PC-3 (cell line): ENCODE measurements around the gene MPI. TPM values are rescaled to one million over a fixed set of nuclear protein-coding genes. Genes with fewer than 3 reads are reported as not detected.
"Not testable (repeated sequence)": the region's sequence is repeated elsewhere in the genome, so short reads cannot be mapped to it uniquely, and the experiment has no call there.

ENCODE experiments used
- ATAC-seq: fragments of 200-7000 bp; cut with Tn5 transposase; 2 replicates; pipeline ENCODE4 v1.9.1; 2020; ENCODE audit warnings: mild to moderate bottlenecking, moderate library complexity
- BruUV-seq: library from RNA; stranded (reverse); fragments of 400-500 nt; replicated peaks from 2 replicates; lab custom pipeline; 2021; lab: Mats Ljungman, UMichigan
- CTCF ChIA-PET: fragments of 300-600 bp; sonication (Branson Sonifier 250); formaldehyde crosslinking; loops from one replicate; lab custom pipeline; 2022; ENCODE audit warnings: antibody characterized with exemption; lab: Charles Lee
- POLR2A ChIA-PET: fragments of 300-600 bp; sonication (Branson Sonifier 250); formaldehyde crosslinking; loops from one replicate; lab custom pipeline; 2022; ENCODE audit warnings: antibody characterized with exemption; ENCODE audit not compliant: unreplicated experiment; lab: Charles Lee
- DNase-seq: peaks from one replicate; pipeline ENCODE4 v3.0.0-alpha.2; 2015
- H2AFZ ChIP-seq: fragments of 300-600 bp; sonication (generic); 2 replicates; pipeline ENCODE4 v1.6.0; 2016; ENCODE audit warnings: antibody characterized with exemption, low read length
- H3F3A ChIP-seq: fragments of 300-600 bp; sonication (generic); one replicate; pipeline ENCODE4 v1.6.0; 2017; ENCODE audit warnings: antibody characterized with exemption, low read length, control low read depth, mild to moderate bottlenecking; ENCODE audit not compliant: unreplicated experiment
- H3K27ac ChIP-seq: fragments of 300-600 bp; sonication (generic); 2 replicates; pipeline ENCODE4 v1.5.1; 2016; ENCODE audit warnings: mild to moderate bottlenecking, low read length
- H3K27me3 ChIP-seq: fragments of 300-600 bp; sonication (generic); 2 replicates; pipeline ENCODE4 v1.6.1; 2016; ENCODE audit warnings: low read length, mixed read lengths
- H3K36me3 ChIP-seq: fragments of 300-600 bp; sonication (generic); 2 replicates; pipeline ENCODE4 v1.6.1; 2016; ENCODE audit warnings: low read depth, mixed run types, low read length, mixed read lengths
- H3K4me1 ChIP-seq: fragments of 300-600 bp; sonication (generic); 2 replicates; pipeline ENCODE4 v1.5.1; 2016; ENCODE audit warnings: low read length; ENCODE audit not compliant: insufficient read depth
- H3K4me2 ChIP-seq: fragments of 300-600 bp; sonication (generic); 2 replicates; pipeline ENCODE4 v1.6.0; 2016; ENCODE audit warnings: low read length
- H3K4me3 ChIP-seq: fragments of 300-600 bp; sonication (generic); 2 replicates; pipeline ENCODE4 v1.5.1; 2016; ENCODE audit warnings: mild to moderate bottlenecking, low read length, mixed read lengths
- H3K79me2 ChIP-seq: fragments of 300-600 bp; sonication (generic); 2 replicates; pipeline ENCODE4 v1.6.1; 2017; ENCODE audit warnings: low read length, mixed read lengths
- H3K9ac ChIP-seq: fragments of 300-600 bp; sonication (generic); 2 replicates; pipeline ENCODE4 v1.6.0; 2016; ENCODE audit warnings: mild to moderate bottlenecking, low read length
- H3K9me2 ChIP-seq: fragments of 300-600 bp; sonication (generic); replicated peaks from 2 replicates; pipeline ENCODE4 v1.6.1; 2016; ENCODE audit warnings: mixed run types, low read length, mixed read lengths
- H3K9me3 ChIP-seq: fragments of 300-600 bp; sonication (generic); 2 replicates; pipeline ENCODE4 v1.6.1; 2016; ENCODE audit warnings: low read length, mixed read lengths
- H4K20me1 ChIP-seq: fragments of 300-600 bp; sonication (generic); 2 replicates; pipeline ENCODE4 v1.6.1; 2016; ENCODE audit warnings: low read length, mixed read lengths
- CTCF ChIP-seq: fragments of 300-600 bp; sonication (generic); conservative IDR thresholded peaks from 2 replicates; pipeline ENCODE4 v1.5.1; 2017; ENCODE audit warnings: antibody characterized with exemption, low read depth, mild to moderate bottlenecking, low read length
- EZH2 ChIP-seq: fragments of 300-600 bp; sonication (generic); IDR thresholded peaks from one replicate; pipeline ENCODE4 v1.6.1; 2017; ENCODE audit warnings: antibody characterized with exemption, mild to moderate bottlenecking, low read length; ENCODE audit not compliant: unreplicated experiment
- EZH2phosphoT487 ChIP-seq: fragments of 300-600 bp; sonication (generic); IDR thresholded peaks from 2 replicates; pipeline ENCODE4 v1.6.1; 2018; ENCODE audit warnings: mild to moderate bottlenecking, antibody characterized with exemption, low read length, borderline replicate concordance
- intact Hi-C: fragments of 100-400 bp; cut with micrococcal nuclease; formaldehyde crosslinking; loops from 2 replicates; pipeline ENCODE4 v1.9.0; 2023
- total RNA-seq: library from RNA; depleted of rRNA; stranded (reverse); fragments of >200 nt; gene quantifications from 2 replicates; pipeline ENCODE4 v1.2.3, GENCODE V29; 2014

Gene MPI
- total RNA-seq, 1 experiment from 2014 or later = 35.2 TPM

GRCh38 chr15:74908635-74909034 lies 18.8 kb downstream of the MPI start:
- DNase-seq (no peak), ATAC-seq (no peak)
- no peak overlapping the region for H3K9ac ChIP-seq
- H3K4me2 ChIP-seq = no peak overlapping the region
- CTCF ChIA-PET = no interaction called here
- H3K9me2 ChIP-seq = no peaks in the 10 kb centered on the region
- no peak overlapping the region for H3K4me3 ChIP-seq
- POLR2A ChIA-PET = no interaction called here
- H3K79me2 ChIP-seq = peaks cover 21% of the 10 kb centered on the region
- H4K20me1 ChIP-seq = no peaks in the 10 kb centered on the region
- H3K27me3 ChIP-seq = no peaks in the 10 kb centered on the region
- peaks cover 4% of the 10 kb centered on the region; the same call in 1 of the 2 replicates for H3K36me3 ChIP-seq
- intact Hi-C loops = loop anchor here (10.0 kb wide), 1 partner anchor 64 kb away; the partner anchor contains the start of gene ULK3
- H3K27ac ChIP-seq = no peak overlapping the region
- peaks cover 16% of the 10 kb centered on the region for H3K4me1 ChIP-seq
- TF ChIP-seq CTCF = no peak
- TF ChIP-seq EZH2phosphoT487 = no peak
- no peak for TF ChIP-seq EZH2
- BruUV-seq = no TSS peak
- no peaks in the 10 kb centered on the region for H3K9me3 ChIP-seq
- H3F3A ChIP-seq = no peaks in the 10 kb centered on the region
- H2AFZ ChIP-seq = no peak overlapping the region

DNA sequence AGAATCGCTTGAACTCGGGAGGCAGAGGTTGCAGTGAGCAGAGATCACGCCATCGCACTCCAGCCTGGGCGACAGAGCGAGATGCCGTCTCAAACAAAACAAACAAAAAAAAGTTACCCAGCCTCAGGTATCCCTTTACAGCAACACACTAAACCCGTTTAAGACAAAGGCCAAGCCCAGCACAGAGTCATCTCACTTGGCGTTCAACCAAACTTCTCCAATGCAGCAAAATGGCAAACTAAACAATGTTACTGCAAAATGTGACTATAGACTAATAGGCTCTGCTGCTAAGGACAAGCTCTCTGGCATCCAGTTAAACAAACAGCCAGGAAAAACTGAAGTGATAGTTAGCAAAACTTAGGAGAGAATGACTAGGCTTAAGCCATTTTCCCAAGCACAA lies 23.2 kb downstream of the MPI start:
- Histone ChIP-seq H3K9ac (no peak overlapping the region), H3K79me2 (no peaks in the 10 kb centered on the region), H4K20me1 (no peaks in the 10 kb centered on the region), H3K4me1 (no peaks in the 10 kb centered on the region), H2AFZ (no peak overlapping the region), H3K36me3 (peaks cover 5% of the 10 kb centered on the region), H3K27me3 (no peaks in the 10 kb centered on the region), H3K9me2 (no peaks in the 10 kb centered on the region), H3K27ac (no peak overlapping the region), H3K4me3 (no peak overlapping the region), H3F3A (no peaks in the 10 kb centered on the region), H3K4me2 (no peak overlapping the region), H3K9me3 (no peaks in the 10 kb centered on the region)
- ChIA-PET POLR2A (no interaction called here), CTCF (no interaction called here)
- TF ChIP-seq EZH2 (no peak), CTCF (no peak), EZH2phosphoT487 (no peak)
- ATAC-seq (peak; percentile 42), DNase-seq (peak; percentile 41)
- intact Hi-C loops = no loop called here
- BruUV-seq = no TSS peak

- BruUV-seq, H3K4me2 ChIP-seq, H3K9me3 ChIP-seq, H3K27me3 ChIP-seq, CTCF ChIA-PET, H3K79me2 ChIP-seq, H4K20me1 ChIP-seq, H3K36me3 ChIP-seq, ATAC-seq, H3K27ac ChIP-seq, DNase-seq, H3K4me1 ChIP-seq, POLR2A ChIA-PET, H3F3A ChIP-seq, intact Hi-C loops, H3K4me3 ChIP-seq, H2AFZ ChIP-seq, H3K9me2 ChIP-seq, H3K9ac ChIP-seq: not testable (repeated sequence)
Measured at GRCh38 chr15:74913799-74914198, 24.0 kb downstream of the MPI start.
